Kidney (tissue), 22 donors: ENCODE results near the gene PPP2R2C. TPM values are rescaled to one million over a fixed set of nuclear protein-coding genes. Genes with fewer than 3 reads are reported as not detected.

Source experiments
- DNase-seq, 5 donors: peaks; one replicate each; pipeline ENCODE4 v3.0.0-alpha.2; 2013 to 2020
- FAIRE-seq: peaks from 2 replicates; lab custom pipeline; 2012; peaks lifted over from hg19 to GRCh38; lab: Jason Lieb, UNC
- H3K27ac ChIP-seq, 2 donors: one replicate each; pipeline ENCODE4 v1.7.0; 2013; ENCODE audit warnings: low read depth in 2 of 2, low read length in 2 of 2, inconsistent platforms in 1 of 2
- H3K27me3 ChIP-seq: one replicate; pipeline ENCODE4 v1.7.1; 2013; ENCODE audit warnings: low read length, inconsistent platforms; ENCODE audit not compliant: control insufficient read depth, insufficient read depth
- H3K36me3 ChIP-seq, 3 donors: one replicate each; pipeline versions ENCODE4 v1.7.0 to v1.7.1; 2013; ENCODE audit warnings: low read length in 3 of 3, control low read depth in 1 of 3, inconsistent platforms in 1 of 3; ENCODE audit not compliant: insufficient read depth in 3 of 3, control insufficient read depth in 2 of 3
- H3K4me1 ChIP-seq, 3 donors: one replicate each; pipeline versions ENCODE4 v1.7.0 to v1.7.1; 2013; ENCODE audit warnings: low read length in 3 of 3, inconsistent platforms in 1 of 3, low read depth in 1 of 3; ENCODE audit not compliant: control insufficient read depth in 2 of 3, insufficient read depth in 2 of 3
- H3K4me3 ChIP-seq, 3 donors: one replicate each; pipeline versions ENCODE4 v1.7.0 to v1.8.1; 2013; ENCODE audit warnings: low read length in 3 of 3, control low read depth in 1 of 3, inconsistent platforms in 1 of 3
- H3K9ac ChIP-seq, 3 donors: one replicate each; pipeline versions ENCODE4 v1.7.0 to v1.7.1; 2013; ENCODE audit warnings: low read length in 3 of 3, control low read depth in 1 of 3, inconsistent platforms in 1 of 3
- H3K9me3 ChIP-seq, 3 donors: one replicate each; pipeline versions ENCODE4 v1.7.0 to v1.7.1; 2013; ENCODE audit warnings: low read length in 3 of 3, control low read depth in 1 of 3, inconsistent platforms in 1 of 3; ENCODE audit not compliant: control insufficient read depth in 2 of 3, insufficient read depth in 1 of 3
- intact Hi-C: fragments of 100-400 bp; cut with DNase I; formaldehyde crosslinking; loops from one replicate; pipeline ENCODE4 v1.11.1; 2022
- long read RNA-seq, 10 donors: library from polyadenylated mRNA in 1 of 10; unstranded in 1 of 10; transcript quantifications; one replicate each; pipeline ENCODE4 v2.0.0 and lab custom pipeline, GENCODE V29; 2021 to 2026
- polyA plus RNA-seq: library from polyadenylated mRNA; stranded (reverse); fragments of 350-450 nt; fragmentation: Illumina TruSeq; extraction: RNeasy Lipid Tissue Mini Kit (QIAGEN cat#74804); gene quantifications from one replicate; pipeline ENCODE4 v1.2.3, GENCODE V29; 2014; ENCODE audit warnings: low read depth, low replicate concordance; ENCODE audit not compliant: insufficient read depth
- total RNA-seq: library from RNA; stranded (reverse); fragmentation: NEBNext Ultra II Directional; extraction: Animal tissue kit (Norgen Biotek cat#: 25700); gene quantifications from one replicate; pipeline ENCODE4 v1.2.1, GENCODE V29; 2021
- TF ChIP-seq, protein P1 (sequence below): IDR thresholded peaks from 3 replicates; pipeline ENCODE4 v1.5.1; 2012; ENCODE audit warnings: mild to moderate bottlenecking, moderate library complexity, borderline replicate concordance; ENCODE audit not compliant: insufficient read depth; ENCODE audit errors: extremely low read depth
- donor health status: control.
- donor health status: control.
- donor health status: control.
- donor health status: control.
- donor health status: control.
- donor health status: DM: yes; HTN: yes; CAD: no.
- donor health status: Normal renal cell carcinoma (clear cell type).

PPP2R2C gene
- total RNA-seq: 0.82 TPM
- 0.39 TPM for polyA plus RNA-seq
- long read RNA-seq, donor 1: 0 reads
- long read RNA-seq, donor 2: 0 reads
- long read RNA-seq, donor 3: 0 reads
- long read RNA-seq, donor 4: 0 reads
- long read RNA-seq, donor 5: 0 reads
- long read RNA-seq, donor 6: 0 reads
- long read RNA-seq, donor 7: 0 reads
- long read RNA-seq, donor 8: 0 reads
- long read RNA-seq, donor 9: 0 reads
- long read RNA-seq, donor 10, partial matches to known transcripts: 115 of 115 reads
- long read RNA-seq, donor 10, other reads (novel, unspliced or antisense): 0 of 115 reads

DNA sequence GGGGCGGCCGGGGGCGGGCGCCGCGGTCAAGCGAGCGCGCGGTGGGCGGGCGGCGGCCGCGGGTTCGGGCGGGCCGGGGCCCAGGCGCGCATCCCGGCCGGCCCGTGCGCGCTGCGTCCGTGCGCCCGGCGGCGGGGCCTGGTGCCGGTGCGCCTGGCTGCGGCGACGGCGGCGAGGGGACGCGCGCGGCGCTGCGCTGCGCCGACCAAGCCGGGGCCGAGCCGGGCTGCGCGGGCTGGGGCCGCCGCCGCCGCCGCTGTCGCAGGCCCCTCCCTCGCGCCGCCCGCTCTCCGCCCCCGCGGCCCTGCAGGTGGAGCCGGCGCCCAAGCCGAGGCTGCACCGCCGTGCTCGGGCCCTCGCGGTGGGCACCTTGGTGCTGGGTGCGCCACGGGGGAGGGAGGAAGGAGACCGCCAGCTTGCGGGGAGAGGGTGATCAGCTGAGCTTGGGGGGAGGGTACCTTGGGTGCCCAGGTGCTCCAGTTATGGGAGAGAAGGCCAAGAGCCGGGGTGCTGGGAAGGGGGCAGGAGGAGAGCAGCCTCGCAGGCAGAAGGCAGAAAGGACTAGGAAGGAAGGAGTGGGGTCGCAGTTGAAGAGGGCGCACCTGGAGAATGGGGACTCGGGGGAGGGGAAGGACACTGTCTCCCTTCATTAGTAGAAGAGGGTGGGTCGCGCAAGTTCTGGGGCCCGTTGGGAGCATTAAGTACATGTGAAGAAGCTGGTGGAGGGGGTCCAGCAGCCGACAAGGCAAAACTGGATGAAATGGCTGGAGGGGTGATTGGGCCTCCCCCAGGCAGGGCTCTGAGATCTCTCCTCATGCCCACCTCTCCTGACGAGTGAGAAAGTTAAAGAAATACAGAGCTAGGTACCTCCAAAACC is at the start of gene PPP2R2C:
PPP2R2C (minus strand) TSS at position 228 of the 877 bp plus-strand sequence. CDS start 385 bp downstream, outside the sequence.
- DNase-seq (peak in 3 of 5 donors; percentile 8 to 28 (median 21)), FAIRE-seq (no peak)
- intact Hi-C loops: no loop called here
- no peaks in the 10 kb centered on the region for H3K9me3 ChIP-seq
- peaks cover 16% of the 10 kb centered on the region for H3K27me3 ChIP-seq
- no peak within 1 kb of the TSS for H3K9ac ChIP-seq
- no peak within 1 kb of the TSS for H3K4me3 ChIP-seq
- no peaks in the 10 kb centered on the region for H3K36me3 ChIP-seq
- peaks cover 0 to 5% (median 0%) of the 10 kb centered on the region in 3 donors for H3K4me1 ChIP-seq
- no peak within 1 kb of the TSS for H3K27ac ChIP-seq
- TF ChIP-seq, protein P1, sequence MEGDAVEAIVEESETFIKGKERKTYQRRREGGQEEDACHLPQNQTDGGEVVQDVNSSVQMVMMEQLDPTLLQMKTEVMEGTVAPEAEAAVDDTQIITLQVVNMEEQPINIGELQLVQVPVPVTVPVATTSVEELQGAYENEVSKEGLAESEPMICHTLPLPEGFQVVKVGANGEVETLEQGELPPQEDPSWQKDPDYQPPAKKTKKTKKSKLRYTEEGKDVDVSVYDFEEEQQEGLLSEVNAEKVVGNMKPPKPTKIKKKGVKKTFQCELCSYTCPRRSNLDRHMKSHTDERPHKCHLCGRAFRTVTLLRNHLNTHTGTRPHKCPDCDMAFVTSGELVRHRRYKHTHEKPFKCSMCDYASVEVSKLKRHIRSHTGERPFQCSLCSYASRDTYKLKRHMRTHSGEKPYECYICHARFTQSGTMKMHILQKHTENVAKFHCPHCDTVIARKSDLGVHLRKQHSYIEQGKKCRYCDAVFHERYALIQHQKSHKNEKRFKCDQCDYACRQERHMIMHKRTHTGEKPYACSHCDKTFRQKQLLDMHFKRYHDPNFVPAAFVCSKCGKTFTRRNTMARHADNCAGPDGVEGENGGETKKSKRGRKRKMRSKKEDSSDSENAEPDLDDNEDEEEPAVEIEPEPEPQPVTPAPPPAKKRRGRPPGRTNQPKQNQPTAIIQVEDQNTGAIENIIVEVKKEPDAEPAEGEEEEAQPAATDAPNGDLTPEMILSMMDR: no peak

DNA sequence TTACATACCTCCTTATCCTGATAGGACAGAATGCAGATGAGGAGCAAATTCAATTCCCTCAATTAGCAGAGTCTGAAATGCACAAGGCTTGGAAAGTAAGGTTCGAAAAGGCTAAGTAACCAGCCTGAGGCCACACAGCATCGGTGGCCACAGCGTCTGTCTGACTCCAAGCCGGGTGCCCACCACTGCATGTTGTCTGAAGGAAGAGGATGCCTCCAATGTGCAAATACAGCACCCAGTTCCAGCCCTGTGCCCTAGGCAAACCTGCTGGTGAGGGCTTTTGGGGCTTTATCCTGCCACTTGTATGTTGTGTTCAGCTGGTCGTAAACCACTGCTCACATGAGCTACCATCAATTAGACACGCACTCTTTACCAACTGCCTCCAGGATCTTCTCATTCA is 48.6 kb upstream of the PPP2R2C start:
- DNase-seq (no peak), FAIRE-seq (no peak)
- intact Hi-C loops: no loop called here
- TF ChIP-seq, protein P1: no peak
- Histone ChIP-seq H3K9ac (no peak overlapping the region), H3K4me3 (no peak overlapping the region), H3K4me1 (no peaks in the 10 kb centered on the region), H3K9me3 (no peaks in the 10 kb centered on the region), H3K27me3 (no peaks in the 10 kb centered on the region), H3K36me3 (no peaks in the 10 kb centered on the region), H3K27ac (no peak overlapping the region)

DNA sequence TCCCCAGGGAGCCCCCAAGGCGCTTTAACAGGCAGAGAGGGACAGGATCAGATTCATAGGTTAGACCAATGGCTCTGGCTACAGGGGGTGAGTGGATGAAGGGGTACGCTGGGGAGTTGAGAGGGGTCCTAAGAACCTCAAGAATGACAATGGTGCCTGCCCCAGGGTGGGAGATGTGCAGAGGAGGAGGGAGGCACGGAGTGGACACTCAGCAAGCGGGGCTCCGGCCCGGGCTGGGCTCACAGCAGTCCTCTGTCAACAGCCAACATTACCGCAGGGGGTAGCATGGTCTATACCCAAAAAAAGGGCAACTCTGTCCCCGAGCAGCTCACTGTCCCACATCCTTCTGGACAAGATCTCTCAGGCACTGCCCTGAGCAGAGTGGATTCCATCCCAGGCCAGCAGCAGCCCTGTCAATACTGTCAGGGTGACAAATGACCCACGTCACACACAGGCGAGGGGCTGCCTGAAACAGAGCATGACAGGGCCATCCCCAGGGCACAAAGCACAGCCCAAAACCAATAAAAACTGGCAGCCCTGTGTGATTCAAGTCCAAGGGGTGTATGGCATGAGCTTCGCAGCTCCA is 47.7 kb upstream of the PPP2R2C start:
- Histone ChIP-seq H3K27ac (no peak overlapping the region), H3K9me3 (no peaks in the 10 kb centered on the region), H3K4me3 (no peak overlapping the region), H3K4me1 (no peaks in the 10 kb centered on the region), H3K27me3 (no peaks in the 10 kb centered on the region), H3K36me3 (no peaks in the 10 kb centered on the region), H3K9ac (no peak overlapping the region)
- peak in 2 of 5 donors; percentile 6 to 17 for DNase-seq
- intact Hi-C loops: no loop called here
- FAIRE-seq: no peak
- TF ChIP-seq, protein P1: no peak
